Aorta (tissue), 5 donors: ENCODE measurements around the gene AGBL1. TPM values are rescaled to one million over a fixed set of nuclear protein-coding genes. Genes with fewer than 3 reads are reported as not detected.
"Not testable (repeated sequence)": the region's sequence is repeated elsewhere in the genome, so short reads cannot be mapped to it uniquely, and the experiment has no call there.

Source experiments
- ATAC-seq: fragments of 200-7000 bp; cut with Tn5 transposase; one replicate; pipeline ENCODE4 v1.9.1; 2022; ENCODE audit warnings: moderate library complexity; ENCODE audit not compliant: low FRiP score
- DNase-seq, 2 donors: peaks; one replicate each; pipeline ENCODE4 v3.0.0-alpha.2; 2020
- H3K27ac ChIP-seq, 2 donors: one replicate each; pipeline ENCODE4 v1.5.1; 2013; ENCODE audit warnings: low read length in 2 of 2, mild to moderate bottlenecking in 2 of 2, moderate library complexity in 2 of 2, control low read depth in 1 of 2, inconsistent platforms in 1 of 2, low read depth in 1 of 2
- H3K27me3 ChIP-seq, 2 donors: one replicate each; pipeline ENCODE4 v1.6.1; 2013; ENCODE audit warnings: control low read depth in 1 of 2, low read length in 1 of 2, mild to moderate bottlenecking in 1 of 2, moderate library complexity in 1 of 2; ENCODE audit not compliant: insufficient read depth in 2 of 2, control insufficient read depth in 1 of 2
- H3K36me3 ChIP-seq, 2 donors: one replicate each; pipeline ENCODE4 v1.6.1; 2013; ENCODE audit warnings: control low read depth in 1 of 2, low read length in 1 of 2, mild to moderate bottlenecking in 1 of 2; ENCODE audit not compliant: insufficient read depth in 2 of 2, control insufficient read depth in 1 of 2
- H3K4me1 ChIP-seq, 2 donors: one replicate each; pipeline ENCODE4 v1.6.1; 2013; ENCODE audit warnings: low read length in 2 of 2, control low read depth in 1 of 2, mild to moderate bottlenecking in 1 of 2, moderate library complexity in 1 of 2; ENCODE audit not compliant: insufficient read depth in 2 of 2, control insufficient read depth in 1 of 2
- H3K4me3 ChIP-seq, 2 donors: one replicate each; pipeline ENCODE4 v1.5.1; 2013; ENCODE audit warnings: low read length in 2 of 2, control low read depth in 1 of 2, mild to moderate bottlenecking in 1 of 2
- H3K9me3 ChIP-seq: one replicate; pipeline ENCODE4 v1.6.1; 2013; ENCODE audit warnings: mild to moderate bottlenecking, low read length; ENCODE audit not compliant: control insufficient read depth
- WGBS, 2 donors: extraction: QIAGEN DNeasy Blood & Tissue Kit; methylation state at CpG; one replicate each; pipeline ENCODE4 v1.1.7; 2013; 5-methylcytosine and 5-hydroxymethylcytosine counted together
- intact Hi-C, 2 donors: fragments of 100-400 bp; cut with DNase I; formaldehyde crosslinking; loops; one replicate each; pipeline versions ENCODE4 v1.14.2 to v1.15.0; 2022
- polyA plus RNA-seq, 2 donors: library from polyadenylated mRNA; stranded (reverse); fragments of 200-250 nt; gene quantifications; one replicate each; pipeline ENCODE4 v1.2.3, GENCODE V29; 2013
- total RNA-seq, 2 donors: library from RNA; stranded (reverse); fragmentation: NEBNext Ultra II Directional; extraction: Animal tissue kit (Norgen Biotek cat#: 25700); gene quantifications; one replicate each; pipeline ENCODE4 v1.2.1, GENCODE V29; 2021
- donor health status: healthy with polysubstance abuse.
- donor health status: Bipolar disorder and iron deficiency.
- donor health status: DM: no; HTN: no; CAD: no.
- donor health status: DM: no; HTN: no; CAD: no.
- donor health status: DM: yes; HTN: yes; CAD: no.

AGBL1 gene
- total and polyA plus RNA-seq, 4 donors: 0.21 TPM; not detected in 3

GRCh38 chr15:86115145-86115801 is 35.6 kb downstream of the AGBL1 start:
- peaks cover 2% of the 10 kb centered on the region for H3K9me3 ChIP-seq
- 60 to 65% methylated on average over 4 of the region's 4 CpGs for WGBS, 2 donors
- H3K4me3 ChIP-seq: no peak overlapping the region
- H3K36me3 ChIP-seq: no peaks in the 10 kb centered on the region
- peak; percentile 44 for ATAC-seq
- no peaks in the 10 kb centered on the region for H3K4me1 ChIP-seq
- intact Hi-C loops: no loop called here
- H3K27me3 ChIP-seq: no peaks in the 10 kb centered on the region
- no peak for DNase-seq
- no peak overlapping the region for H3K27ac ChIP-seq

GRCh38 chr15:86121568-86122225 is 42.0 kb downstream of the AGBL1 start:
- no peak overlapping the region for H3K4me3 ChIP-seq
- H3K9me3 ChIP-seq: no peaks in the 10 kb centered on the region
- H3K27ac ChIP-seq: no peak overlapping the region
- no peak for DNase-seq
- intact Hi-C loops: loop anchor here in 1 of 2 donors (10.0 kb wide), 1 partner anchor 1253 kb away; no protein-coding TSS in a partner anchor
- no peaks in the 10 kb centered on the region for H3K36me3 ChIP-seq
- WGBS, 2 donors: 52 to 55% methylated on average over 7 of the region's 7 CpGs
- no peaks in the 10 kb centered on the region for H3K27me3 ChIP-seq
- no peak for ATAC-seq
- H3K4me1 ChIP-seq: no peaks in the 10 kb centered on the region

- not testable (repeated sequence) for H3K4me3 ChIP-seq, ATAC-seq, H3K27me3 ChIP-seq, DNase-seq, H3K4me1 ChIP-seq, H3K9me3 ChIP-seq, H3K27ac ChIP-seq, H3K36me3 ChIP-seq
- WGBS, 2 donors: 70 to 72% methylated on average over 3 of the region's 3 CpGs
- intact Hi-C loops: loop anchor here in 1 of 2 donors (10.0 kb wide), 1 partner anchor 1252 kb away; no protein-coding TSS in a partner anchor
Measured at GRCh38 chr15:86122691-86123391, 43.2 kb downstream of the AGBL1 start.

- Histone ChIP-seq H3K4me3 (no peak overlapping the region), H3K4me1 (no peaks in the 10 kb centered on the region), H3K9me3 (no peaks in the 10 kb centered on the region), H3K36me3 (no peaks in the 10 kb centered on the region), H3K27ac (no peak overlapping the region), H3K27me3 (peaks cover 0 to 2% of the 10 kb centered on the region in 2 donors)
- WGBS, 2 donors: 62 to 71% methylated on average over 3 of the region's 3 CpGs
- no peak for ATAC-seq
- no peak for DNase-seq
- intact Hi-C loops: loop anchor here in 1 of 2 donors (10.0 kb wide), 1 partner anchor 1249 kb away; no protein-coding TSS in a partner anchor
Measured at GRCh38 chr15:86125775-86126174, 46.1 kb downstream of the AGBL1 start.

- WGBS, 2 donors: 85 to 86% methylated on average over 3 of the region's 3 CpGs
- intact Hi-C loops: loop anchor here in 1 of 2 donors (10.0 kb wide), 1 partner anchor 1247 kb away; no protein-coding TSS in a partner anchor
- no peak overlapping the region for H3K4me3 ChIP-seq
- no peak for DNase-seq
- no peak overlapping the region for H3K27ac ChIP-seq
- no peaks in the 10 kb centered on the region for H3K9me3 ChIP-seq
- H3K4me1 ChIP-seq: no peaks in the 10 kb centered on the region
- no peak for ATAC-seq
- peaks cover 0 to 2% of the 10 kb centered on the region in 2 donors for H3K27me3 ChIP-seq
- no peaks in the 10 kb centered on the region for H3K36me3 ChIP-seq
Measured at GRCh38 chr15:86127547-86127946, 47.9 kb downstream of the AGBL1 start.

- intact Hi-C loops: no loop called here
- no peaks in the 10 kb centered on the region for H3K36me3 ChIP-seq
- ATAC-seq: no peak
- no peaks in the 10 kb centered on the region for H3K27me3 ChIP-seq
- H3K9me3 ChIP-seq: peaks cover 3% of the 10 kb centered on the region
- DNase-seq: peak in 1 of 2 donors; percentile 53
- 21 to 29% methylated on average over 6 of the region's 6 CpGs for WGBS, 2 donors
- no peak overlapping the region for H3K27ac ChIP-seq
- H3K4me1 ChIP-seq: peaks cover 0 to 1% of the 10 kb centered on the region in 2 donors
- H3K4me3 ChIP-seq: no peak overlapping the region
Measured at GRCh38 chr15:86135041-86135440, 55.4 kb downstream of the AGBL1 start.

GRCh38 chr15:86136861-86137260 is 57.2 kb downstream of the AGBL1 start:
- H3K4me3 ChIP-seq: no peak overlapping the region
- H3K36me3 ChIP-seq: no peaks in the 10 kb centered on the region
- peaks cover 0 to 1% of the 10 kb centered on the region in 2 donors for H3K4me1 ChIP-seq
- H3K9me3 ChIP-seq: peaks cover 3% of the 10 kb centered on the region
- DNase-seq (no peak), ATAC-seq (no peak)
- intact Hi-C loops: no loop called here
- H3K27me3 ChIP-seq: no peaks in the 10 kb centered on the region
- WGBS, 2 donors: 59 to 67% methylated on average over 2 of the region's 2 CpGs
- H3K27ac ChIP-seq: no peak overlapping the region

- ATAC-seq: no peak
- WGBS, 2 donors: 23 to 48% methylated on average over 3 of the region's 3 CpGs
- intact Hi-C loops: no loop called here
Measured at GRCh38 chr15:86138798-86139197, 59.1 kb downstream of the AGBL1 start.

More at GRCh38 chr15:86138798-86139197, 59.1 kb downstream of the AGBL1 start:
- H3K9me3 ChIP-seq: peaks cover 6% of the 10 kb centered on the region
- no peaks in the 10 kb centered on the region for H3K27me3 ChIP-seq
- H3K27ac ChIP-seq: no peak overlapping the region
- H3K4me1 ChIP-seq: peaks cover 0 to 1% of the 10 kb centered on the region in 2 donors
- no peak for DNase-seq
- H3K36me3 ChIP-seq: no peaks in the 10 kb centered on the region
- H3K4me3 ChIP-seq: no peak overlapping the region
